Ascending aorta (tissue), 2 donors: ENCODE results near the gene CALU. TPM values are rescaled to one million over a fixed set of nuclear protein-coding genes. Genes with fewer than 3 reads are reported as not detected.

ENCODE experiments used
- DNase-seq, 2 donors: peaks; one replicate each; pipeline ENCODE4 v3.0.0-alpha.2; 2019; ENCODE audit warnings: low spot score in 2 of 2
- H3K27ac ChIP-seq, 2 donors: fragments of 200-600 bp; sonication (generic); one replicate each; pipeline ENCODE4 v1.5.1; 2016 to 2017; ENCODE audit warnings: mild to moderate bottlenecking in 1 of 2
- H3K27me3 ChIP-seq: fragments of 200-600 bp; sonication (generic); one replicate; pipeline ENCODE4 v1.5.1; 2017
- H3K36me3 ChIP-seq, 2 donors: fragments of 200-600 bp; sonication (generic); one replicate each; pipeline ENCODE4 v1.5.1; 2016
- H3K4me1 ChIP-seq, 2 donors: fragments of 200-600 bp; sonication (generic); one replicate each; pipeline ENCODE4 v1.5.1; 2016 to 2017; ENCODE audit warnings: mild to moderate bottlenecking in 1 of 2
- H3K4me3 ChIP-seq, 2 donors: fragments of 200-600 bp; sonication (generic); one replicate each; pipeline ENCODE4 v1.5.1; 2016 to 2017; ENCODE audit warnings: mild to moderate bottlenecking in 1 of 2
- H3K9me3 ChIP-seq, 2 donors: fragments of 200-600 bp; sonication (generic); one replicate each; pipeline ENCODE4 v1.5.1; 2016
- CTCF ChIP-seq, 3 experiments: fragments of 200-600 bp in 2 of 3; fragments of 450-650 bp in 1 of 3; sonication (generic) in 2 of 3; IDR thresholded peaks; one replicate each; pipeline ENCODE4 v1.5.1; 2016 to 2019; ENCODE audit warnings: antibody characterized with exemption in 3 of 3, mild to moderate bottlenecking in 1 of 3, moderate library complexity in 1 of 3
- intact Hi-C: fragments of 100-400 bp; cut with DNase I; formaldehyde crosslinking; loops from one replicate; pipeline ENCODE4 v1.15.1; 2023
- total RNA-seq: library from RNA; depleted of rRNA; stranded (reverse); fragments of >200 nt; gene quantifications from one replicate; pipeline ENCODE4 v1.1.0, GENCODE V29; 2016

CALU gene
- total RNA-seq, 1 donor from 2014 or later = 82.8 TPM

- H3K27me3 ChIP-seq = no peaks in the 10 kb centered on the region
- no peaks in the 10 kb centered on the region for H3K36me3 ChIP-seq
- H3K4me3 ChIP-seq = no peak overlapping the region
- H3K4me1 ChIP-seq = no peaks in the 10 kb centered on the region
- intact Hi-C loops = no loop called here
- no peak overlapping the region for H3K27ac ChIP-seq
- H3K9me3 ChIP-seq = no peaks in the 10 kb centered on the region
- no peak for TF ChIP-seq CTCF (IDR thresholded peaks at IDR 0.05)
- DNase-seq = no peak
These were observed 35.4 kb upstream of the CALU start for GRCh38 chr7:128703609-128704241.

DNA sequence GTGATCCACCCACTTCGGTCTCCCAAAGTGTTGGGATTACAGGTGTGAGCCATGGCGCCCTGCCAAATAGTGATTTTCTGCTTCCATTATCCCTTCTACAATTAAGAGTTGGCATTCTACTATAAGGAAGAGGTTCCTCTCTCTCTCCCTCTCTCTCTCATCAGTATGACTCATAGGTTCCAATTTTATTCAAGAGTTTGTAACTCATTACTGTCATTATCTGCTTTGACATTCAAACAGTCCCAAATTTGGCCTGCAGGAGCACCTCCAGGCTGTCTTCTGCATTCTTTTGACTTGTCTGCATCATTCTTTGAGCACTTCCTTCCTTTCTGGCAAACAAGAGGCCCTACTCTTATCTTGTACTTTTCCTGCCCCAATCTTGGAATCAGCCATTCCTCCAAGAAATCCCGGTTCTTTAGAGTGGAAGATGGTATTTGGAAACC is 33.2 kb upstream of the CALU start:
- no peak for DNase-seq
- H3K9me3 ChIP-seq = no peaks in the 10 kb centered on the region
- no peaks in the 10 kb centered on the region for H3K27me3 ChIP-seq

GRCh38 chr7:128707752-128708151 is 31.4 kb upstream of the CALU start:
- TF ChIP-seq CTCF (IDR thresholded peaks at IDR 0.05) = no peak
- no peaks in the 10 kb centered on the region for H3K36me3 ChIP-seq

More for the DNA sequence above, 33.2 kb upstream of the CALU start:
- TF ChIP-seq CTCF (IDR thresholded peaks at IDR 0.05) = no peak
- intact Hi-C loops = no loop called here
- no peaks in the 10 kb centered on the region for H3K4me1 ChIP-seq
- no peak overlapping the region for H3K4me3 ChIP-seq
- no peak overlapping the region for H3K27ac ChIP-seq
- H3K36me3 ChIP-seq = no peaks in the 10 kb centered on the region

DNA sequence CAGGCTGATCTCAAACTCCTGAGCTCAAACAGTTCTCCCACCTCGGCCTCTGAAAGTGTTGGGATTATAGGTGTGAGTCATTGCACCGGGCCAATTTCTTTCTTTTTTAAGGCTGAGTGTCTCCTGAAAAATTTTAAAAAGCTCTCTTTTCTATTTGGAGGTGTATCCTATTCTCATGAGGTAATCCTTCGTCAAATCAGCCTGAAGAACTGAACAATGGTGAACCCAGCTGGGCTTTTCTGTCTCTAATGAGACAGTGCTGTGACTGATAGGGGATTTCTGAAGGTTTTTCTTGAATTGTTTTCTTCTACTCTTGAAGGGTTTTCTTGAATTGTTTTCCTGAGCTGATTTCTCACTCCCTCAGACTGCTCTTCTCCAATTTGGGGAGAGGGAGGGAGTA is 30.9 kb upstream of the CALU start:
- Histone ChIP-seq H3K4me3 (no peak overlapping the region), H3K4me1 (no peaks in the 10 kb centered on the region)
- no peak for TF ChIP-seq CTCF (IDR thresholded peaks at IDR 0.05)

More at GRCh38 chr7:128707752-128708151, 31.4 kb upstream of the CALU start:
- no peak overlapping the region for H3K27ac ChIP-seq
- H3K9me3 ChIP-seq = no peaks in the 10 kb centered on the region
- no peaks in the 10 kb centered on the region for H3K27me3 ChIP-seq
- intact Hi-C loops = no loop called here
- H3K4me1 ChIP-seq = no peaks in the 10 kb centered on the region
- no peak overlapping the region for H3K4me3 ChIP-seq
- DNase-seq = no peak

GRCh38 chr7:128708824-128709223 is 30.3 kb upstream of the CALU start:
- TF ChIP-seq CTCF (IDR thresholded peaks at IDR 0.05) = no peak
- no peaks in the 10 kb centered on the region for H3K4me1 ChIP-seq
- DNase-seq = no peak
- no peaks in the 10 kb centered on the region for H3K36me3 ChIP-seq
- H3K27me3 ChIP-seq = no peaks in the 10 kb centered on the region
- intact Hi-C loops = no loop called here
- no peaks in the 10 kb centered on the region for H3K9me3 ChIP-seq
- no peak overlapping the region for H3K4me3 ChIP-seq
- no peak overlapping the region for H3K27ac ChIP-seq

More for the DNA sequence above, 30.9 kb upstream of the CALU start:
- intact Hi-C loops = no loop called here
- no peak overlapping the region for H3K27ac ChIP-seq
- no peaks in the 10 kb centered on the region for H3K27me3 ChIP-seq
- H3K36me3 ChIP-seq = no peaks in the 10 kb centered on the region
- no peaks in the 10 kb centered on the region for H3K9me3 ChIP-seq
- no peak for DNase-seq

DNA sequence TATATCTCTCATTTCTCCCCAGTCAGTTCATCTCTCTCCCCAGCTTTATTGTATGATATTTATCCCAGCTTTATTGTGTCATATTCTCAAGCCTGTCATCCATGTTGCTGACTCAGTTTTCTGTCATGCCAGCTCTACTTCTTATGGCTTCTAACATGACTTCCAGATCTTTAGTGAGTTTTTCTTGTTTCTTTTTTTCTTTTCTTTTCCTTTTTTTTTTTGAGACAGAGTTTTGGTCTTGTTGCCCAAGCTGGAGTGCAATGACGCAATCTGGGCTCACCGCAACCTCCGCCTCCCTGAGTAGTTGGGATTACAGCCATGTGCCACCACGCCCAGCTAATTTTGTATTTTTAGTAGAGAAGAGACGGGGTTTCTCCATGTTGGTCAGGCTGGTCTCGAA is 28.7 kb upstream of the CALU start:
- intact Hi-C loops = no loop called here
- no peak overlapping the region for H3K4me3 ChIP-seq
- H3K4me1 ChIP-seq = no peaks in the 10 kb centered on the region
- no peak for TF ChIP-seq CTCF (IDR thresholded peaks at IDR 0.05)
- H3K27ac ChIP-seq = no peak overlapping the region
- no peaks in the 10 kb centered on the region for H3K27me3 ChIP-seq
- no peaks in the 10 kb centered on the region for H3K36me3 ChIP-seq
- no peak for DNase-seq
- no peaks in the 10 kb centered on the region for H3K9me3 ChIP-seq
